ENCODE data around the gene SLC1A7.

SLC1A7 gene

GRCh38 chr1:53069663-53070327, 72.6 kb downstream of the SLC1A7 start:
- H3K36me3 ChIP-seq (ENCODE audit: control insufficient read depth, insufficient read depth, low read length), result no peaks in the 10 kb centered on the region
- H3K4me3 ChIP-seq (ENCODE audit: insufficient read depth, low read depth, low read length), result no peak overlapping the region
- no peak overlapping the region for H3K27ac ChIP-seq (ENCODE audit: insufficient read depth, low read depth, low read length, poor library complexity, severe bottlenecking)
- peaks cover 7% of the 10 kb centered on the region for H3K27me3 ChIP-seq (ENCODE audit: control insufficient read depth, insufficient read depth, low read length, poor library complexity, severe bottlenecking)
- 91% methylated on average over 31 of the region's 31 CpGs for WGBS, 2 experiments
- H3K9me3 ChIP-seq (ENCODE audit: control insufficient read depth, low read length), result no peaks in the 10 kb centered on the region
- peaks cover 11% of the 10 kb centered on the region for H3K4me1 ChIP-seq (ENCODE audit: control insufficient read depth, insufficient read depth, low read length)

DNA sequence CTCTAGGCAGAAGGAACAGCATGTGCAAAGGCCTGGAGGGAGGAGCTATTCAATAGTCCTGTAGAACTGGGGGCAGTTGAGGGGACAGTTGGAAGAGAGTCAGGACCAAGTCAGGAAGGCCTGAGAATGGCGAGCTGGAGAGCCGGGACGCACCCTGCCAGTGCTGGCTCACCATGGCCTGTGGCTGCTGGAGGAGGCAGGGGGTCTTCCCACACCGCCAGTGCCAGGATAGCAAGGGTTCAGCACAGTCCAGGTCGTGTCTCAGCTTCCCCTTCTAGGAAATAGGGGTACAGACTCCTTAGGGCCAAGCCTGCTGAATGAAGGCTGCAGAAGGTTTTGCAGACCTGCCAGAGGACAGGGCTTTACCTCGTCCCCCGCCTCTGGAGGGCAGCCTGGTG, 73.2 kb downstream of the SLC1A7 start:
- H3K9me3 ChIP-seq (ENCODE audit: control insufficient read depth, low read length), result no peaks in the 10 kb centered on the region
- no peaks in the 10 kb centered on the region for H3K36me3 ChIP-seq (ENCODE audit: control insufficient read depth, insufficient read depth, low read length)
- H3K4me3 ChIP-seq (ENCODE audit: insufficient read depth, low read depth, low read length), result no peak overlapping the region
- 88 to 89% methylated on average over 7 of the region's 7 CpGs for WGBS, 2 experiments
- no peak overlapping the region for H3K27ac ChIP-seq (ENCODE audit: insufficient read depth, low read depth, low read length, poor library complexity, severe bottlenecking)
- peaks cover 6% of the 10 kb centered on the region for H3K4me1 ChIP-seq (ENCODE audit: control insufficient read depth, insufficient read depth, low read length)
- H3K27me3 ChIP-seq (ENCODE audit: control insufficient read depth, insufficient read depth, low read length, poor library complexity, severe bottlenecking), result peaks cover 13% of the 10 kb centered on the region

DNA sequence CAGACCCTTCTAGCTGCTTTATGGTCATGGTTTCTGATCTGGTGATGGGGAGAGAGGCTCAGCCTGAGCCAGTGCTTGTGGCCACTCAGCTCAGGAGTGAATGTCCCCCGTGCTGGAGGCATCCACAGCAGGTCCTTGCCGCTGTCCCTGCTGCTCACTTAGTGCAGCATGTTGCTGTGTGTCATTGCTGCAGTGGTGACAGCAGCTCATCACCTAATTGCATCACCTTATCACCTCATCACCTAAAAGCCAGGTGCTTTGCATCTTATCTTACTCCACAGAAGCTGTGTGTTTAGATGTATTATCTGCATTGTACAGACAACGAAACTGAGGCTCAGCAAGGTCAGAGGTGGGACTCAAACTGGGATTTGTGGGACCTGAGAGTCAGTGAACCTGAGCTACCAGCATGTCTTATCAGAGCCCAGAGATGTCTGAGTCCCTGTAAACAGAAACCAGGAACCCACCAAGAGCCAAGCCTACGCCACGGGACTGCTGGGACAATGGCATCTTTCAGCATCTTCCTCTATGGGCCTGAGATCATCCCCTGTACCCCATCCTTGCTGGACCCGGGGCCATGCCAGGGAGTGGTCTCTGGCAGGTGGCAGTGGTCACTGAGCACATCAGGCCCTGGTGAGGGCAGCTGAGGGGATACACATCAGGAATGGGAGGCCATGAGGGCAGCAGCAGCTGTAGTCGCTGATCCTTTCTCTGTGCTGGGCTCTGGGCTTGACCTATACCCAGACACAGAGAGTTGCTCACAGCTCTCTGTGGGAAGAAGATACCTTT, 73.9 kb downstream of the SLC1A7 start:
- no peak overlapping the region for H3K27ac ChIP-seq (ENCODE audit: insufficient read depth, low read depth, low read length, poor library complexity, severe bottlenecking)
- no peak overlapping the region for H3K4me3 ChIP-seq (ENCODE audit: insufficient read depth, low read depth, low read length)
- 91 to 92% methylated on average over 7 of the region's 7 CpGs for WGBS, 2 experiments

GRCh38 chr1:53067886-53068285, 74.6 kb downstream of the SLC1A7 start:
- H3K4me3 ChIP-seq (ENCODE audit: insufficient read depth, low read depth, low read length), result no peak overlapping the region
- H3K27me3 ChIP-seq (ENCODE audit: control insufficient read depth, insufficient read depth, low read length, poor library complexity, severe bottlenecking), result peaks cover 26% of the 10 kb centered on the region
- peaks cover 6% of the 10 kb centered on the region for H3K4me1 ChIP-seq (ENCODE audit: control insufficient read depth, insufficient read depth, low read length)
- no peak overlapping the region for H3K27ac ChIP-seq (ENCODE audit: insufficient read depth, low read depth, low read length, poor library complexity, severe bottlenecking)
- no peaks in the 10 kb centered on the region for H3K36me3 ChIP-seq (ENCODE audit: control insufficient read depth, insufficient read depth, low read length)
- H3K9me3 ChIP-seq (ENCODE audit: control insufficient read depth, low read length), result no peaks in the 10 kb centered on the region
- 89 to 93% methylated on average over 2 of the region's 2 CpGs for WGBS, 2 experiments

More for the DNA sequence above, 73.9 kb downstream of the SLC1A7 start:
- H3K9me3 ChIP-seq (ENCODE audit: control insufficient read depth, low read length), result no peaks in the 10 kb centered on the region
- H3K27me3 ChIP-seq (ENCODE audit: control insufficient read depth, insufficient read depth, low read length, poor library complexity, severe bottlenecking), result peaks cover 20% of the 10 kb centered on the region
- peaks cover under 1% of the 10 kb centered on the region for H3K4me1 ChIP-seq (ENCODE audit: control insufficient read depth, insufficient read depth, low read length)
- no peaks in the 10 kb centered on the region for H3K36me3 ChIP-seq (ENCODE audit: control insufficient read depth, insufficient read depth, low read length)

DNA sequence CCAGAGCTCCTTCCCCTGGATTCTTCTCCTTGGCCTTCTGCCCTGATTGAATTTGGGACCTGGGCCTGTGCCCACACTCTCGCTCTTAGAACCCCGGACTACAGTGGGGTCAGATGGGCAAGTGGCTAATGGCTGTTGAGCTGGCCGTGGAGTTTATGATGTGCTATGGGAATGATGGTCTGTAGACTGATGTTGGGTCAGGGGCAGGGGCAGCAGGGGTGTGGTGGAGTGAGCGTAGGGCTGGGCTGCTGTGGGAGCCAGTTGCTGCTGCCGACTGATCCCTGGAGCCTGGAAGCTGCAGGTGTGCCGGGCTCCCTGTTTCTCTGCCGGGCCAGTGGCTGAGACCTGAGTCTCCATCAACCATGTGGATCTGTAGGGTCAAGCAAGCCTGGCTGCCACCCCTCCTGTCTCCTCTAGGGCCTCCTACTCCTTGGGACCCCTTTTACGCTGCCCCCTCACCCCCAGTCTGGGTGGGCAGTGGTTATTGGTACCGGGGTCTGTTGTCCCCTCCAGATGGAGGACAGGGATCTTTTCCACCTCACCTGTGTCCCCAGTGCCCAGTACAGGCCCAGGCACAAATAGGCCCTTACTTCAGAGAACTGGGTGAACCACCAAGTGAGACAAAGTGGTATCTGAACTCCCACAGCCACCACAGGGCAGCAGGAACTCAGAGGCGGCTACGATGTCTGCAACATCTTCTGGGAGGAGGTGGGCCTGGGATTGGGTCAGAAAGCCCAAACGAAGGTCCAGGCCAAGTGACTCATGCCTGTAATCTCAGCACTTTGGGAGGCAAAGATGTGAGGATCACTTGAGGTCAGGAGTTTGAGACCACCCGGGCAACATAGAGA, 75.3 kb downstream of the SLC1A7 start:
- H3K27me3 ChIP-seq (ENCODE audit: control insufficient read depth, insufficient read depth, low read length, poor library complexity, severe bottlenecking), result peaks cover 34% of the 10 kb centered on the region
- H3K36me3 ChIP-seq (ENCODE audit: control insufficient read depth, insufficient read depth, low read length), result no peaks in the 10 kb centered on the region
- no peaks in the 10 kb centered on the region for H3K9me3 ChIP-seq (ENCODE audit: control insufficient read depth, low read length)
- no peak overlapping the region for H3K27ac ChIP-seq (ENCODE audit: insufficient read depth, low read depth, low read length, poor library complexity, severe bottlenecking)
- H3K4me3 ChIP-seq (ENCODE audit: insufficient read depth, low read depth, low read length), result no peak overlapping the region
- H3K4me1 ChIP-seq (ENCODE audit: control insufficient read depth, insufficient read depth, low read length), result peaks cover 11% of the 10 kb centered on the region
- 93 to 94% methylated on average over 13 of the region's 13 CpGs for WGBS, 2 experiments

GRCh38 chr1:53066488-53066887, 76.0 kb downstream of the SLC1A7 start:
- 93 to 95% methylated on average over 5 of the region's 6 CpGs for whole genome bisulfite sequencing, 2 experiments
- peaks cover 40% of the 10 kb centered on the region for H3K27me3 ChIP-seq (ENCODE audit: control insufficient read depth, insufficient read depth, low read length, poor library complexity, severe bottlenecking)

GRCh38 chr1:53065391-53065790, 77.0 kb downstream of the SLC1A7 start:
- no peak overlapping the region for H3K27ac ChIP-seq (ENCODE audit: insufficient read depth, low read depth, low read length, poor library complexity, severe bottlenecking)
- no peak overlapping the region for H3K4me3 ChIP-seq (ENCODE audit: insufficient read depth, low read depth, low read length)
- H3K4me1 ChIP-seq (ENCODE audit: control insufficient read depth, insufficient read depth, low read length), result peaks cover 11% of the 10 kb centered on the region
- 88 to 93% methylated on average over 7 of the region's 7 CpGs for WGBS, 2 experiments
- no peaks in the 10 kb centered on the region for H3K36me3 ChIP-seq (ENCODE audit: control insufficient read depth, insufficient read depth, low read length)
- peaks cover 51% of the 10 kb centered on the region for H3K27me3 ChIP-seq (ENCODE audit: control insufficient read depth, insufficient read depth, low read length, poor library complexity, severe bottlenecking)
- no peaks in the 10 kb centered on the region for H3K9me3 ChIP-seq (ENCODE audit: control insufficient read depth, low read length)

More at GRCh38 chr1:53066488-53066887, 76.0 kb downstream of the SLC1A7 start:
- Histone ChIP-seq H3K27ac (ENCODE audit: insufficient read depth, low read depth, low read length, poor library complexity, severe bottlenecking) (no peak overlapping the region), H3K9me3 (ENCODE audit: control insufficient read depth, low read length) (no peaks in the 10 kb centered on the region), H3K4me1 (ENCODE audit: control insufficient read depth, insufficient read depth, low read length) (peaks cover 11% of the 10 kb centered on the region), H3K4me3 (ENCODE audit: insufficient read depth, low read depth, low read length) (no peak overlapping the region), H3K36me3 (ENCODE audit: control insufficient read depth, insufficient read depth, low read length) (no peaks in the 10 kb centered on the region)

- 82 to 87% methylated on average over 9 of the region's 9 CpGs for WGBS, 2 experiments
- Histone ChIP-seq H3K9me3 (ENCODE audit: control insufficient read depth, low read length) (no peaks in the 10 kb centered on the region), H3K27me3 (ENCODE audit: control insufficient read depth, insufficient read depth, low read length, poor library complexity, severe bottlenecking) (peaks cover 66% of the 10 kb centered on the region), H3K36me3 (ENCODE audit: control insufficient read depth, insufficient read depth, low read length) (no peaks in the 10 kb centered on the region), H3K4me3 (ENCODE audit: insufficient read depth, low read depth, low read length) (no peak overlapping the region), H3K4me1 (ENCODE audit: control insufficient read depth, insufficient read depth, low read length) (peaks cover 11% of the 10 kb centered on the region), H3K27ac (ENCODE audit: insufficient read depth, low read depth, low read length, poor library complexity, severe bottlenecking) (no peak overlapping the region)
These were observed 78.5 kb downstream of the SLC1A7 start for GRCh38 chr1:53063744-53064515.

DNA sequence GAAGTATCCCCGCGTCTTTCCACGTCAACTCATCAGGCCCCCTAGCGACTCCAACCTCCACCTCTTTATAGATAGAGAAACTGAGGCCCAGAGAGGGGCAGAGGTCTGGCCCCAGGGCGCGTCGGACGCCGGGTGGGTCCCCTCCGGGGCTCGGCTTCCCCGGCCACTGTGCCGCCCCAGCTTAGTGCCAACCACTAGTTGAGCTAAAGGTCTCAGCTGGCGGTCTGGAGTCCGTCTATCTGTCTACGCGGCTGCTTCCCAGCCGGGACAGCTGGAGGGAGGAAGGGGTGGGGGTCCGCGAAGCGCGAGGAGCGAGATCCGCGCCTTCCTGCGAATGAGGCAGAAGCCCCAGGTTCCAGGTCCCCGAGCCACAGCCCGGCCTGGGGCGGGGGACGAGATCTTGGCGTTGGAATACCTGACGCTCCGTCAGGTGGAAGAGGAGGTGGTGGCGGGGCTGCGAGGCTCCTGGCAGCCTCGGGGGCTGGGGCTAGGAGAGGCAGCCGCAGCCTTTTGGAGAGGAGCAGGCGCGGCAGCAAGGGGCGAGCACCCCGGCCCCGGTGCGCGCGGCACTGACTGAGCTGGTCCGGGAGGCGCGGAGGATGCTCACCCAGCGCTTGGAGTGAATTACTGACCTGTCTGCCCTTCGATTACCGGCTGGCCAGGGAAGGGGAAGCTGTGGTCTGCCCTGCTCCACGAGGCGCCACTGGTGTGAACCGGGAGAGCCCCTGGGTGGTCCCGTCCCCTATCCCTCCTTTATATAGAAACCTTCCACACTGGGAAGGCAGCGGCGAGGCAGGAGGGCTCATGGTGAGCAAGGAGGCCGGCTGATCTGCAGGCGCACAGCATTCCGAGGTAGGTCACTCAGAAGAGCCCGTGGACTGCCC, 79.5 kb downstream of the SLC1A7 start:
- Histone ChIP-seq H3K27ac (ENCODE audit: insufficient read depth, low read depth, low read length, poor library complexity, severe bottlenecking) (no peak overlapping the region), H3K4me1 (ENCODE audit: control insufficient read depth, insufficient read depth, low read length) (peaks cover 11% of the 10 kb centered on the region), H3K36me3 (ENCODE audit: control insufficient read depth, insufficient read depth, low read length) (no peaks in the 10 kb centered on the region), H3K27me3 (ENCODE audit: control insufficient read depth, insufficient read depth, low read length, poor library complexity, severe bottlenecking) (peaks cover 76% of the 10 kb centered on the region), H3K4me3 (ENCODE audit: insufficient read depth, low read depth, low read length) (peak overlapping the region; percentile 42), H3K9me3 (ENCODE audit: control insufficient read depth, low read length) (no peaks in the 10 kb centered on the region)
- 11 to 12% methylated on average over 61 of the region's 61 CpGs for whole genome bisulfite sequencing, 2 experiments

Measured in ectodermal cell (in vitro differentiated cells).